B cell (primary cell): ENCODE results near the gene DGKB. TPM values are rescaled to one million over a fixed set of nuclear protein-coding genes. Genes with fewer than 3 reads are reported as not detected.

Experiments
- ATAC-seq: fragments of 200-7000 bp; cut with Tn5 transposase; one replicate; pipeline ENCODE4 v1.10.0; 2021; ENCODE audit warnings: low read depth, mild to moderate bottlenecking, moderate number of reproducible peaks, moderate library complexity
- CTCF ChIA-PET: fragments of 350-600 bp; sonication (Branson Sonifier 250); formaldehyde crosslinking; loops from one replicate; lab custom pipeline; 2021; ENCODE audit warnings: antibody characterized with exemption, inconsistent platforms; lab: Charles Lee
- POLR2A ChIA-PET: fragments of 350-600 bp; sonication (Branson Sonifier 250); formaldehyde crosslinking; loops from one replicate; lab custom pipeline; 2021; ENCODE audit warnings: antibody characterized with exemption; lab: Charles Lee
- DNase-seq: peaks from one replicate; pipeline ENCODE4 v3.0.0; 2013
- H2AFZ ChIP-seq: 2 replicates; pipeline ENCODE4 v1.6.1; 2012; ENCODE audit warnings: mild to moderate bottlenecking, low read depth, low read length; ENCODE audit not compliant: insufficient read depth, poor library complexity, severe bottlenecking
- H3K27ac ChIP-seq, 2 donors: 1 replicate in 1 of 2; 2 replicates in 1 of 2; pipeline ENCODE4 v1.5.1; 2012 to 2013; ENCODE audit warnings: low read length in 2 of 2, mild to moderate bottlenecking in 2 of 2, moderate library complexity in 1 of 2
- H3K27me3 ChIP-seq, 4 experiments: fragments of 200-600 bp in 1 of 4; sonication (generic) in 1 of 4; replicated peaks in 1 of 4; 1 replicate in 2 of 4; 2 replicates in 2 of 4; pipeline versions ENCODE4 v1.6.1 to v1.7.0; 2013 to 2016; ENCODE audit warnings: low read length in 3 of 4, mild to moderate bottlenecking in 2 of 4, mixed read lengths in 1 of 4, moderate library complexity in 1 of 4; ENCODE audit not compliant: insufficient read depth in 4 of 4, control insufficient read depth in 3 of 4; ENCODE audit errors: control extremely low read depth in 1 of 4
- H3K36me3 ChIP-seq, 2 experiments: replicated peaks in 1 of 2; 1 replicate in 1 of 2; 2 replicates in 1 of 2; pipeline versions ENCODE4 v1.6.1 to v1.7.1; 2013; ENCODE audit warnings: low read length in 1 of 2; ENCODE audit not compliant: insufficient read depth in 2 of 2, control insufficient read depth in 1 of 2; ENCODE audit errors: control extremely low read depth in 1 of 2, extremely low read depth in 1 of 2
- H3K4me1 ChIP-seq, 2 donors: fragments of 200-600 bp in 1 of 2; sonication (generic) in 1 of 2; 1 replicate in 1 of 2; 2 replicates in 1 of 2; pipeline versions ENCODE4 v1.5.1 to v1.6.1; 2013 to 2017; ENCODE audit warnings: low read length in 2 of 2; ENCODE audit not compliant: control insufficient read depth in 2 of 2, insufficient read depth in 2 of 2
- H3K4me2 ChIP-seq: replicated peaks from 2 replicates; pipeline ENCODE3; 2012; ENCODE audit warnings: mild to moderate bottlenecking, low read depth, low read length; ENCODE audit not compliant: poor library complexity, severe bottlenecking
- H3K4me3 ChIP-seq, 5 experiments: fragments of 200-600 bp in 1 of 5; sonication (generic) in 1 of 5; 1 replicate in 3 of 5; 2 replicates in 2 of 5; pipeline versions ENCODE4 v1.5.1 to v1.7.0; 2011 to 2016; ENCODE audit warnings: low read length in 4 of 5, mild to moderate bottlenecking in 4 of 5, low read depth in 2 of 5, control low read depth in 1 of 5, moderate library complexity in 1 of 5; ENCODE audit not compliant: insufficient read depth in 1 of 5; ENCODE audit errors: control extremely low read depth in 1 of 5, extremely low read depth in 1 of 5
- H3K79me2 ChIP-seq: fragments of 200-600 bp; sonication (generic); one replicate; pipeline ENCODE4 v1.6.0; 2016; ENCODE audit warnings: low read length; ENCODE audit not compliant: control insufficient read depth, insufficient read depth
- H3K9ac ChIP-seq: fragments of 200-600 bp; sonication (generic); 2 replicates; pipeline ENCODE4 v1.6.1; 2017; ENCODE audit warnings: mild to moderate bottlenecking, low read length, moderate library complexity
- H3K9me3 ChIP-seq, 3 donors: one replicate each; pipeline versions ENCODE4 v1.6.1 to v1.7.1; 2013; ENCODE audit warnings: low read length in 2 of 3; ENCODE audit not compliant: control insufficient read depth in 2 of 3, insufficient read depth in 1 of 3; ENCODE audit errors: control extremely low read depth in 1 of 3
- H4K20me1 ChIP-seq: 2 replicates; pipeline ENCODE4 v1.6.0; 2012; ENCODE audit warnings: mild to moderate bottlenecking, low read length; ENCODE audit not compliant: insufficient read depth, control insufficient read depth, poor library complexity, severe bottlenecking
- H3K27ac Mint-ChIP-seq: one replicate; pipeline ENCODE4 v1.8.0; 2021; ENCODE audit warnings: mixed read lengths
- H3K27me3 Mint-ChIP-seq: one replicate; pipeline ENCODE4 v1.8.0; 2021; ENCODE audit warnings: mixed read lengths
- H3K4me1 Mint-ChIP-seq: one replicate; pipeline ENCODE4 v1.8.0; 2021; ENCODE audit warnings: mixed read lengths
- H3K4me3 Mint-ChIP-seq: one replicate; pipeline ENCODE4 v1.8.0; 2021; ENCODE audit warnings: mixed read lengths
- H3K9me3 Mint-ChIP-seq: one replicate; pipeline ENCODE4 v1.8.0; 2022; ENCODE audit warnings: mixed read lengths; ENCODE audit not compliant: insufficient read depth
- CTCF ChIP-seq: fragments of 200-600 bp; IDR thresholded peaks from one replicate; pipeline ENCODE4 v1.8.0; 2022; ENCODE audit warnings: antibody characterized with exemption, mild to moderate bottlenecking
- EZH2 ChIP-seq: IDR thresholded peaks from 2 replicates; pipeline ENCODE4 v1.6.1; 2012; ENCODE audit warnings: borderline replicate concordance, low read depth, mild to moderate bottlenecking, moderate library complexity, low read length; ENCODE audit not compliant: insufficient read depth, poor library complexity, severe bottlenecking
- WGBS: methylation state at CpG from one replicate; pipeline ENCODE4 v1.1.5; 2013; ENCODE audit warnings: missing lambda C conversion rate; ENCODE audit not compliant: insufficient coverage; 5-methylcytosine and 5-hydroxymethylcytosine counted together
- intact Hi-C: fragments of 100-400 bp; cut with micrococcal nuclease; formaldehyde crosslinking; loops from one replicate; pipeline ENCODE4 v1.10.0; 2022
- polyA plus RNA-seq: library from polyadenylated mRNA; depleted of rRNA; stranded (reverse); fragments of >200 nt; gene quantifications from 2 replicates; pipeline ENCODE4 v1.2.3, GENCODE V29; 2012
- total RNA-seq, 2 donors: library from RNA; stranded (reverse); fragments of 120-200 nt in 1 of 2; gene quantifications; 1 replicate in 1 of 2; 2 replicates in 1 of 2; pipeline versions ENCODE4 v1.2.3 to v1.2.4, GENCODE V29; 2013 to 2022

The DGKB gene
- total and polyA plus RNA-seq, 2 donors (not counting 1 experiment from before 2014, with no cell fraction given) = not detected

- no peak for DNase-seq
- H3K27ac ChIP-seq = no peak overlapping the region
- intact Hi-C loops = no loop called here
- H3K27me3 Mint-ChIP-seq = no peaks in the 10 kb centered on the region
- no peak overlapping the region for H3K4me3 ChIP-seq
- H3K4me1 Mint-ChIP-seq = no peaks in the 10 kb centered on the region
- ATAC-seq = no peak
- no peaks in the 10 kb centered on the region for H4K20me1 ChIP-seq
- H3K9ac ChIP-seq = no peak overlapping the region
- H3K36me3 ChIP-seq = no peaks in the 10 kb centered on the region
- no peak overlapping the region for H3K27ac Mint-ChIP-seq
- H3K4me1 ChIP-seq = no peaks in the 10 kb centered on the region
- no peak overlapping the region for H2AFZ ChIP-seq
- TF ChIP-seq EZH2 (no peak), CTCF (no peak)
- H3K27me3 ChIP-seq = no peaks in the 10 kb centered on the region
- H3K4me2 ChIP-seq = no peak overlapping the region
- ChIA-PET POLR2A (no interaction called here), CTCF (no interaction called here)
- peaks cover 6% of the 10 kb centered on the region for H3K9me3 Mint-ChIP-seq
- H3K79me2 ChIP-seq = no peaks in the 10 kb centered on the region
- H3K4me3 Mint-ChIP-seq = no peak overlapping the region
- no peaks in the 10 kb centered on the region for H3K9me3 ChIP-seq
Measured at GRCh38 chr7:14207711-14208110, 694.8 kb downstream of the DGKB start.

- intact Hi-C loops = no loop called here
- Histone ChIP-seq H3K9me3 (no peaks in the 10 kb centered on the region), H2AFZ (no peak overlapping the region), H3K27ac (no peak overlapping the region), H3K9ac (no peak overlapping the region), H3K4me1 (no peaks in the 10 kb centered on the region), H4K20me1 (no peaks in the 10 kb centered on the region), H3K27me3 (no peaks in the 10 kb centered on the region), H3K4me2 (no peak overlapping the region), H3K36me3 (no peaks in the 10 kb centered on the region), H3K4me3 (no peak overlapping the region), H3K79me2 (no peaks in the 10 kb centered on the region)
- Mint-ChIP-seq H3K4me1 (no peaks in the 10 kb centered on the region), H3K9me3 (peaks cover 2% of the 10 kb centered on the region), H3K27me3 (no peaks in the 10 kb centered on the region), H3K4me3 (no peak overlapping the region), H3K27ac (no peak overlapping the region)
- no peak for DNase-seq
- POLR2A ChIA-PET = no interaction called here
- TF ChIP-seq EZH2 (no peak), CTCF (no peak)
- CTCF ChIA-PET = no interaction called here
- WGBS = 93% methylated on average over 2 of the region's 4 CpGs
- ATAC-seq = no peak
Measured at GRCh38 chr7:14207138-14207537, 695.4 kb downstream of the DGKB start.
